Measurements from ENCODE around the gene DNAH10.
A peak's percentile ranks its signal among the peaks of the same experiment; 100 is the strongest.

DNAH10 gene

DNA sequence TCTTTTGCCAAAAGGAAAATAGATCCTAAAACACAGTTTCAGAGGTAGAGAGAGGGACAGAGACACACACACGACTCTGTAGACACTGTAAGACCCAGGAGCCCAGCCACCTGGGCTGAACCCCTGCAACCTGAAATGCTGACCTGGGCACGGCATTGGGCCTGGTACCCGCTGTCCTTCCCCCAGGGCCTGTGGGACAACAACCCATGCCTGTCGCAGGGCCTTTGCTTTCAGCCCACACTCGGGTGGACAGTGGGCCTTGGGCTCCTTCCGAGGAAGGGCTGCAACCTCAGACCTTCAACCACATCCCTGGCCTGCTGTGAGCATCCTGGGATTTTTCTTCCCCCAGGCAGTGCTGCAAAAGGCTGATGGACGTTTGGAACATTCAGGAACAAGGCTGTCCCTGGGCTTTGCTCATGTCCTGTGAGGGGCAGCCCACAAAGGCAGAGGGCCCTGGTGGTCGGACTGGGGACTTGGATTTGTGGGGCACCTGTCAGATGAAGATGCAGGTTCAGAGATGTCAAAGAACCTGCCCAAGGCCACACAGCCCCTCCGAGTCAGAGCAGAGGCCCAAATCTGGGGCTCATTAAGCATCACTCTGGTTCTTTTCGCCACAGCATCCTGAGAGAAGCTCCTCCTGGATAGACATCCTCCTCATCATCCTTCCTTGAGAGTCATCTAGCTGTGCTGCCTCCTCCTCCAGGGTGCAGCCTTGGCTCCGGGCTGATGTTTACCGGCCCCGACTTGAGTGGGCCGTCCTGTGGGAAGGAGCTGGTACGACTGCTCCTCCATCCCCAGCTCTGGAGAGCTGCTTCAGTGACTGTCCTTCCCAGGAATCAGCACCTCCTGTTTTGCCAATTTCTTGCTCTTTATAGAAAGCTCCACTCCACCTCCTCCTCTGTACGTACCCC lies 177.9 kb downstream of the DNAH10 start:
- H3K4me3 ChIP-seq (ENCODE audit: low read depth, low read length), result no peak overlapping the region
- TF ChIP-seq, protein P1, sequence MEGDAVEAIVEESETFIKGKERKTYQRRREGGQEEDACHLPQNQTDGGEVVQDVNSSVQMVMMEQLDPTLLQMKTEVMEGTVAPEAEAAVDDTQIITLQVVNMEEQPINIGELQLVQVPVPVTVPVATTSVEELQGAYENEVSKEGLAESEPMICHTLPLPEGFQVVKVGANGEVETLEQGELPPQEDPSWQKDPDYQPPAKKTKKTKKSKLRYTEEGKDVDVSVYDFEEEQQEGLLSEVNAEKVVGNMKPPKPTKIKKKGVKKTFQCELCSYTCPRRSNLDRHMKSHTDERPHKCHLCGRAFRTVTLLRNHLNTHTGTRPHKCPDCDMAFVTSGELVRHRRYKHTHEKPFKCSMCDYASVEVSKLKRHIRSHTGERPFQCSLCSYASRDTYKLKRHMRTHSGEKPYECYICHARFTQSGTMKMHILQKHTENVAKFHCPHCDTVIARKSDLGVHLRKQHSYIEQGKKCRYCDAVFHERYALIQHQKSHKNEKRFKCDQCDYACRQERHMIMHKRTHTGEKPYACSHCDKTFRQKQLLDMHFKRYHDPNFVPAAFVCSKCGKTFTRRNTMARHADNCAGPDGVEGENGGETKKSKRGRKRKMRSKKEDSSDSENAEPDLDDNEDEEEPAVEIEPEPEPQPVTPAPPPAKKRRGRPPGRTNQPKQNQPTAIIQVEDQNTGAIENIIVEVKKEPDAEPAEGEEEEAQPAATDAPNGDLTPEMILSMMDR (IDR thresholded peaks at IDR 0.05; ENCODE audit: low read depth, low read length, missing control alignments), result no peak
- DNase-seq (ENCODE audit: low read depth), result no peak
- in situ Hi-C loops (cut with HindIII; ENCODE audit: low sequenced_read_pairs), result no loop called here

DNA sequence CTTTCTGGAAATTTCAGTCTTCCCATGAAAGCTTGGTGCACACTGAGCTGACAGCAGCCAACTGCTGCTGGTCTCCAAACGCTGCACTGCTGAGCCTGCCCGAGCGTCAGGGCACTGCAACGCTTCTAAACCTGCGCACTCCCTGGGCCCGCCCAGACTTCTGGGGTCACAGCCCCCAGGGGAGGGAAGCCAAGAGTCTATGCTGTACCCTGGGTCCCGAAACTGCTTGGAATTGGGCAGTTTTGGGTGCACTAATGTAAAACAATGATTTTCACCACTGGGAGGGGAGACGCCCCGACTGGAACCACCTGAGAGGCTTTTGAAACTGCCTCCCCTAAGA lies 178.5 kb downstream of the DNAH10 start:
- in situ Hi-C loops (cut with HindIII; ENCODE audit: low sequenced_read_pairs), result no loop called here
- DNase-seq (ENCODE audit: low read depth), result no peak
- TF ChIP-seq, protein P1 (IDR thresholded peaks at IDR 0.05; ENCODE audit: low read depth, low read length, missing control alignments), result no peak
- no peak overlapping the region for H3K4me3 ChIP-seq (ENCODE audit: low read depth, low read length)

DNA sequence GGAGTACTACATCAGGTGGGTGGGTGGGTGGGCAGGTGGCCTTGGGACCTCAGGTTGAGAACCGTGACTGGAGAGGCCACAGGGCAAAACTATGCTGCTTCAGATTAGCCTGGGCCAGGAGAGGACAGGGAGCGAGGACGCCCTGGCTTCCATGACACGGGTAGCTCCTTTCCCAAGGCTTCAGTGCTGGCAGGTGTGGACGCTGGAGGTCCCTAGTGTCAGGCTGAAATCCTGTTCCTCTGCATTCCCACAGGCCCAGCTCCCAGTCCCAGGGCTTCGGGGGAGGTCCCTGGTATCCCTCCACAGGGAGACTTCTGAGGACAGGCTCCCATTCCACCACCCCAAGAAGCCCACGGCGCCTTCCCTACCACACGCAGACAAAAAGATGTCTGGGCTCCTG lies 178.9 kb downstream of the DNAH10 start:
- H3K4me3 ChIP-seq (ENCODE audit: low read depth, low read length), result no peak overlapping the region
- DNase-seq (ENCODE audit: low read depth), result no peak
- TF ChIP-seq, protein P1 (IDR thresholded peaks at IDR 0.05; ENCODE audit: low read depth, low read length, missing control alignments), result no peak
- in situ Hi-C loops (cut with HindIII; ENCODE audit: low sequenced_read_pairs), result no loop called here

DNA sequence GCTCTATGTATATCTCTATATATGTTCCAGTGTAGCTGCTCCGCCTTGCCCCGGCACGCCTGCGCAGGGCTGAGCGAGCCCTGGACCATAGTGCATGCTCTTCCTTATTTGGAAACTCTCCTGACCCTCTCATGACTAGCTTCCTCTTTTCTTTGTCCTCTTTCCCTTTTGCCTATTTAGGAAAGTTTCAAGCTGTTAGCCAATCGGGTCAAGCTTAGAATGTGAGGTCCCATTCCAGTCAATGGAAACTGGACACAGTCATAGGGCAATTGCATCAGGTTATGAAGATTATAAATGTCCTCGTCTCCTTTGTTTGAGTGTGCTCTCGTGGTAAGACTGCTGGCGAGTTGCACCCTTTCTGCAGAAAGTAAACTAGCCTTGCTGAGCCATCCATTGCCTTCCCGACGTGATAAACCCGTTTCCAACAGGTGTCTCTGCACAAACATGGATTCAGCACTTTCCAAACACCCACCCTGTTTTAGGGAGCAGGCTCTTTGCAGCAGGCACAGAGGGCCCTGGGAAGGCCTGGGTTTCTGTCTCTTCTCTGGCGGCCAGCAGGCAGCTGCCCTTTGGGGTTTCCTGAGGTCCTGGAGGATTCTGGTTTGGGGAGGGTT lies 179.6 kb downstream of the DNAH10 start:
- H3K4me3 ChIP-seq (ENCODE audit: low read depth, low read length), result no peak overlapping the region
- no peak for DNase-seq (ENCODE audit: low read depth)
- in situ Hi-C loops (cut with HindIII; ENCODE audit: low sequenced_read_pairs), result no loop called here
- TF ChIP-seq, protein P1 (IDR thresholded peaks at IDR 0.05; ENCODE audit: low read depth, low read length, missing control alignments), result no peak

DNA sequence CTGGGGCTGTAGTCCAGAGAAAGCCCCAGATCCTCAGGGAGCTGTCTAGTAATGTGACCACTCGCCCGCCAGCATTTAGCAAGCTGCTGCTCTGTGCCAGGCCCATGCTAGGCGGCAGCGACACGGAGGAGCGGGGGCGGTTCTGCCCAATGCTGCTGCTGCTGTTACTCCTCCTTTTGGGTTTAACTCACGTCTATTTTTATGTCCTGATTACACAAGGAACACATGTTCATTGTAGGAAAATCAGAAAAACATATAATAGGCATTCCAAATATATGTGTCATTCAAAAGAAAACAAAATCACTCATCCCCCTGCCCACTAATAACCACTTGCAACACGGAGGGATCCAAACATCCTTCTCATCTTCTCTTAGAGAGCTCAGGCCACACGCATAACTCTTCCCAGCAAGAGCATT lies 180.1 kb downstream of the DNAH10 start:
- peak; percentile 53 for DNase-seq (ENCODE audit: low read depth)
- no peak overlapping the region for H3K4me3 ChIP-seq (ENCODE audit: low read depth, low read length)
- in situ Hi-C loops (cut with HindIII; ENCODE audit: low sequenced_read_pairs), result no loop called here
- TF ChIP-seq, protein P1 (IDR thresholded peaks at IDR 0.05; ENCODE audit: low read depth, low read length, missing control alignments), result no peak

DNA sequence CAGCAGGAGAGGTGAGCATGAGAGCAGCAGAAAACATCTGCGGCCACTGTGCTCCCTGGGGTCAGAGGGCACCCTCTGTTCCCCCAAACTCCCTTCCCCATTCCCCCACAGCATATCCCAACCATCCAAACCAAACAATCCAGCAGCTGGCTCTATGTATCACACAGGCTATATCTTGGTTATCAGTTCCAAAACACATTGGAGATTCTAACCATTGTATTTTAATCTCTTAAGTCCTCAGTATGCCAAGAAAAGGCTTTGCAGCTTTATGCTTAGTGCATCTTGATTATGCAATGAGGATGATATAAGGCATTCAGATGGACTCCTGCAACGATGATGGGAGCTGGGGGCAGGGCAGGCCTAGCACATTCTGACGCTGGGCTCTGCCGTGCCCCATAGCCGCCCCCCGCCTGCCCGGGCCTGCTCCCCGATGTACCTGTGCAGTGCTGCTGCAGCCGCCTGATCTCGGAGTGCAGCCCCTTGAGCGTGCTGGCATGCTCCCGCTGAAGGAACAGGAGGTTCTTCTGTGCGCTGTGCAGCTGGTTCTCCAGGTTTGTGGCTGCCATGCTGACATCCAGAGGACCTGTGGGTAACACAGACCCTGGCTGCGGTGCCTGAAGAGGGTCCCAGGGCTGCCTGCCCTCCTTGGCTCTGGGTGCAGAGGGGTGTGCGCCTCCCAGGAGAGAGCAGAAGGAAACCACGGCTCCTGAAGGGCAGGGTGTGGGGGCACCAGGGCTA lies 181.0 kb downstream of the DNAH10 start:
- no peak for DNase-seq (ENCODE audit: low read depth)
- in situ Hi-C loops (cut with HindIII; ENCODE audit: low sequenced_read_pairs), result no loop called here
- TF ChIP-seq, protein P1 (IDR thresholded peaks at IDR 0.05; ENCODE audit: low read depth, low read length, missing control alignments), result no peak
- no peak overlapping the region for H3K4me3 ChIP-seq (ENCODE audit: low read depth, low read length)
